ENCODE measurements around the gene REP15. TPM values are rescaled to one million over a fixed set of nuclear protein-coding genes. Genes with fewer than 3 reads are reported as not detected.

REP15 gene
- total RNA-seq, 1 donor from 2014 or later: 2.8 TPM

GRCh38 chr12:27711967-27712366 lies 15.7 kb downstream of the REP15 start:
- Mint-ChIP-seq H3K36me3 (ENCODE audit: insufficient read depth) (peaks cover 12% of the 10 kb centered on the region), H3K4me3 (ENCODE audit: low read depth) (peak overlapping the region; percentile 95), H3K27ac (no peak overlapping the region), H3K9me3 (ENCODE audit: low read depth) (no peaks in the 10 kb centered on the region), H3K27me3 (peaks cover 11% of the 10 kb centered on the region), H3K4me1 (ENCODE audit: low read depth) (peaks cover 18% of the 10 kb centered on the region)
- no peak for DNase-seq (ENCODE audit: low spot score, unreplicated experiment)
- no peak for TF ChIP-seq CTCF (IDR thresholded peaks at IDR 0.05; ENCODE audit: unreplicated experiment)

GRCh38 chr12:27723212-27723611 lies 27.0 kb downstream of the REP15 start:
- Mint-ChIP-seq H3K36me3 (ENCODE audit: insufficient read depth) (peaks cover 31% of the 10 kb centered on the region), H3K4me3 (ENCODE audit: low read depth) (no peak overlapping the region), H3K9me3 (ENCODE audit: low read depth) (no peaks in the 10 kb centered on the region), H3K4me1 (ENCODE audit: low read depth) (peaks cover 2% of the 10 kb centered on the region), H3K27ac (peak overlapping the region; percentile 38), H3K27me3 (no peaks in the 10 kb centered on the region)
- no peak for DNase-seq (ENCODE audit: low spot score, unreplicated experiment)
- no peak for TF ChIP-seq CTCF (IDR thresholded peaks at IDR 0.05; ENCODE audit: unreplicated experiment)

GRCh38 chr12:27730097-27730588 lies 33.9 kb downstream of the REP15 start:
- Mint-ChIP-seq H3K27ac (no peak overlapping the region), H3K27me3 (no peaks in the 10 kb centered on the region), H3K9me3 (ENCODE audit: low read depth) (no peaks in the 10 kb centered on the region), H3K36me3 (ENCODE audit: insufficient read depth) (peaks cover 26% of the 10 kb centered on the region), H3K4me1 (ENCODE audit: low read depth) (peaks cover 3% of the 10 kb centered on the region), H3K4me3 (ENCODE audit: low read depth) (no peak overlapping the region)
- no peak for TF ChIP-seq CTCF (IDR thresholded peaks at IDR 0.05; ENCODE audit: unreplicated experiment)
- no peak for DNase-seq (ENCODE audit: low spot score, unreplicated experiment)

GRCh38 chr12:27732281-27732680 lies 36.0 kb downstream of the REP15 start:
- no peak for DNase-seq (ENCODE audit: low spot score, unreplicated experiment)
- Mint-ChIP-seq H3K4me1 (ENCODE audit: low read depth) (peaks cover 3% of the 10 kb centered on the region), H3K27me3 (no peaks in the 10 kb centered on the region), H3K36me3 (ENCODE audit: insufficient read depth) (peaks cover 14% of the 10 kb centered on the region), H3K27ac (no peak overlapping the region), H3K9me3 (ENCODE audit: low read depth) (no peaks in the 10 kb centered on the region), H3K4me3 (ENCODE audit: low read depth) (no peak overlapping the region)
- TF ChIP-seq CTCF (IDR thresholded peaks at IDR 0.05; ENCODE audit: unreplicated experiment): peak; percentile 37

GRCh38 chr12:27733052-27733656 lies 36.9 kb downstream of the REP15 start:
- no peak overlapping the region for H3K4me3 Mint-ChIP-seq (ENCODE audit: low read depth)
- no peaks in the 10 kb centered on the region for H3K27me3 Mint-ChIP-seq
- no peaks in the 10 kb centered on the region for H3K9me3 Mint-ChIP-seq (ENCODE audit: low read depth)
- H3K36me3 Mint-ChIP-seq (ENCODE audit: insufficient read depth): peaks cover 15% of the 10 kb centered on the region
- no peak overlapping the region for H3K27ac Mint-ChIP-seq
- DNase-seq (ENCODE audit: low spot score, unreplicated experiment): no peak
- peak; percentile 99 for TF ChIP-seq CTCF (IDR thresholded peaks at IDR 0.05; ENCODE audit: unreplicated experiment)
- H3K4me1 Mint-ChIP-seq (ENCODE audit: low read depth): peaks cover 3% of the 10 kb centered on the region
